RCC 7860 (cell line): Measurements from ENCODE around the gene IL27RA.

Source experiments
- DNase-seq: peaks from one replicate; pipeline ENCODE4 v3.0.0-alpha.2; 2015; ENCODE audit warnings: low spot score
- FAIRE-seq: peaks from 2 replicates; lab custom pipeline; 2012; peaks lifted over from hg19 to GRCh38; lab: Jason Lieb, UNC

The IL27RA gene

GRCh38 chr19:14056741-14057356, 25.3 kb downstream of the IL27RA start:
- no peak for DNase-seq
- FAIRE-seq: no peak

- no peak for FAIRE-seq
- DNase-seq: no peak
Observed at GRCh38 chr19:14058182-14059092, 26.9 kb downstream of the IL27RA start.

DNA sequence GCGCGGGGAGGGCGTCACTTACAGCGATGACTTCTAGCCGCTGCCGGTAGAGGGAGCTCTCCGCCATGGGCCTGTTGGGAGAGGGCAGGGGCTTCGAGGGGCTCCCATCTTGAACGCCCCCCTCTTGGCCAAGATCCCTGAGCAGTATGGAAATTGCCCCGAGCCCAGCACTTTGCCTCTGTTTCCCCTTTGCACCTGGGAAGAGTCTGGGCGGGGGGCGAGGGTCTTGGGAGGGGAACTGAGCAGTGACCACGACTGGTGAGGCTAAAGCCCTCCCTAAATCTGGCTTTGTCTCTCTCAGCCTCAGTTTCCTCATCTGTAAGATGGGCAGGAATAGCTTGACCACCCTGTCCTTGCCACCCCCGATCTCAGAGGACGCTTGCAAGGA, 27.5 kb downstream of the IL27RA start:
- DNase-seq (no peak), FAIRE-seq (no peak)

- FAIRE-seq: no peak
- DNase-seq: no peak
Observed at GRCh38 chr19:14059652-14060155, 28.1 kb downstream of the IL27RA start.

GRCh38 chr19:14061081-14061749, 29.7 kb downstream of the IL27RA start:
- DNase-seq (no peak), FAIRE-seq (no peak)

- no peak for FAIRE-seq
- DNase-seq: peak; percentile 36
Observed at GRCh38 chr19:14061751-14062557, 30.4 kb downstream of the IL27RA start, which contains the start of gene PALM3. TSS of gene PALM3 (minus strand) at chr19:14062076. CDS start at chr19:14061980, 96 bp downstream.

GRCh38 chr19:14062558-14062855, 30.9 kb downstream of the IL27RA start:
- FAIRE-seq (no peak), DNase-seq (no peak)

- DNase-seq (no peak), FAIRE-seq (no peak)
Observed at GRCh38 chr19:14063105-14063504, 31.5 kb downstream of the IL27RA start.

DNA sequence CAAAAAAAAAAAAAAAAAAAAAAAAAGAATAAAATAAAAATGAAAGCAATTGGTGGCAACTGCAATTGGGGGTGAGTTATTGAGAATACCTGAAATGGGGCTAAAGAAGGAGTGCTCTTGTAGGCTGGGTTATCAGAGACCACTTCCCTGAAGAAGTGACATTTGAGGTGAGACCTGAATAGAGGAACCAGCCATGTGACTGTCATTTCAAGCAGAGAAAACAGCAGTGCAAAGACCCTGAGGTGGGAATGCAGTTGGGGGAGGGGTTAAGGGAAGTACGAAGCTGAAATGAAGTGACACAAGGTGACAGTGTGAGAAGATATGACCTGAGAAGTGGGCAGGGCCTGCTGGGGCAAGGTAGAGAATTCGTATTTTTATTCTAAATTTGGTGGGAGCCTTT, 34.6 kb downstream of the IL27RA start:
- DNase-seq: no peak
- FAIRE-seq: no peak

DNA sequence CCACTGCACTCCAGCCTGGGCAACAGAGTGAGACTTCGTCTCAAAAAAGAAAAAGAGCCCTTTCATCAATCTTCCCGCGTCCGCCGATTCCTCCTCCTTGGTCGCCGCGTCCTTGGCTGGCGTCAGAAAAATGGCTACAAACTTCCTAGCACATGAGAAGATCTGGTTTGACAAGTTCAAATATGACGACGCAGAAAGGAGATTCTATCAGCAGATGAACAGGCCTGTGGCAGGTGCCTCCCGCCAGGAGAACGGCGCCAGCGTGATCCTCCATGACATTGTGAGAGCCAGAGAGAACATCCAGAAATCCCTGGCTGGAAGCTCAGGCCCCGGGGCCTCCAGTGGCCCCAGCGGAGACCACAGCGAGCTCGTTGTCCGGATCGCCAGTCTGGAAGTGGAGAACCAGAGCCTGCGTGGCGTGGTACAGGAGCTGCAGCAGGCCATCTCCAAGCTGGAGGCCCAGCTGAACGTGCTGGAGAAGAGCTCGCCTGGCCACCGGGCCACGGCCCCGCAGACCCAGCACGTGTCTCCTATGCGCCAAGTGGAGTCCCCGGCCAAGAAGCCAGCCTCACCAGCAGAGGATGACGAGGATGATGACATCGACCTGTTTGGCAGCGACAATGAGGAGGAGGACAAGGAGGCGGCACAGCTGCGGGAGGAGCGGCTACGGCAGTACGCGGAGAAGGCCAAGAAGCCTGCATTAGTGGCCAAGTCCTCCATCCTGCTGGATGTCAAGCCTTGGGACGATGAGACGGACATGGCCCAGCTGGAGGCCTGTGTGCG, 38.9 kb downstream of the IL27RA start:
- no peak for FAIRE-seq
- no peak for DNase-seq

GRCh38 chr19:14072535-14073260, 41.1 kb downstream of the IL27RA start, which contains the start of gene MISP3:
TSS of gene MISP3 (plus strand) at chr19:14072786. CDS start at chr19:14073310, 524 bp downstream.
- FAIRE-seq (no peak), DNase-seq (no peak)

- FAIRE-seq: no peak
Observed at GRCh38 chr19:14073261-14073924, 41.8 kb downstream of the IL27RA start.

GRCh38 chr19:14073925-14074838, 42.6 kb downstream of the IL27RA start:
- FAIRE-seq (no peak), DNase-seq (no peak)

More at GRCh38 chr19:14073261-14073924, 41.8 kb downstream of the IL27RA start:
- peak; percentile 51 for DNase-seq

GRCh38 chr19:14078411-14078810, 46.8 kb downstream of the IL27RA start:
- no peak for DNase-seq
- FAIRE-seq: no peak

DNA sequence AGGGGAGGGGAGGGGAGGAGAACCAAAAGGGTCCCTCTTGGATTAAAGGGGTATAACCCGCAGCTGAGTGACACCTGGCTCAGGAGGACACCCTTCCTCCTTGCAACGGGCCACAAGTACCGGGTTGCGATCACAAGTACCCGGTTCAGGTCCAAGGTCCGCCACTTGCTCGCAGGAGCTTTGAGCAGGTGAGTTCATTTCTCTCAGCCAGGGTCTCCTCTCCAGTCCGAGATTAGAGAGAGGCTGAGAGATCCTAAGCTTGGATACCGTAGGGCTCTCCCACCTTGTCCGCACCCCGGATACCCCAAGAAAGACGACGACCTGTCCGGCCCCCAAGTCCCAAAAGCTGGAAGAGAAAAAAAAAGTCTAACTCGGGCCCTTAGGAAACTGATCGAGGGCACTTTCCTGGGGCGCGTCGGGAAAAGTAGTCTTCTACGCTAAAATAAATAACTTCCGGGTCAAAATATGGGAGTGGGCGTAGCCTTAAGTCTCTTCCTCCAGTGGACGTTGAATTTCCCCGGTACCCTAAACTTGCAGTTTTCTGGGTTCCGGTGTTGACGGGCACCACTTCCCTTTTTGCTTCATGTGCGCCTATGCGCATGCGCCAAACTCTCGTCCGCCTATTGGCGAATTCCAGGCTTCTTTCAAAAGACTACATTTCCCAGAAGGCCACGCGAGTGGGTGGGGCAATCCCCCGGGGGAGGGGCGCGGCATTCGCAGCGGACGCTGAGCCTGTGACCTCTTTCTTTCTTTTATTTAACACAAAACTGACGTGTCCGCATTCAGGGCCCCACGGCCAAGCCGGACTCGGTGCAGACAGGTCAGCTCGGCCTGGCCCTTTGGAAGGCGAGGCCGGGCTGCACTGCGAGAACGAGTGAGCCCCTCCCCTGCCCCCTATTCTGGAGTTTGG, 49.6 kb downstream of the IL27RA start:
- peak; percentile 98 for DNase-seq
- peak; percentile 96 for FAIRE-seq
